Keratinocyte (primary cell): Measurements from ENCODE around the gene KRTAP2-1. TPM values are rescaled to one million over a fixed set of nuclear protein-coding genes. Genes with fewer than 3 reads are reported as not detected.

ENCODE experiments used
- DNase-seq: peaks from one replicate; pipeline ENCODE4 v3.0.0-alpha.2; 2011; ENCODE audit warnings: low read depth, missing footprints, low spot score
- FAIRE-seq: peaks from 2 replicates; lab custom pipeline; 2011; peaks lifted over from hg19 to GRCh38; lab: Jason Lieb, UNC
- H2AFZ ChIP-seq: 2 replicates; pipeline ENCODE4 v1.6.0; 2012; ENCODE audit warnings: low read length, control low read depth, inconsistent platforms; ENCODE audit not compliant: control insufficient read depth
- H3K27ac ChIP-seq: 2 replicates; pipeline ENCODE4 v1.5.1; 2011; ENCODE audit warnings: low read length; ENCODE audit not compliant: control insufficient read depth, insufficient read depth
- H3K27me3 ChIP-seq: 3 replicates; pipeline ENCODE4 v1.6.0; 2011; ENCODE audit warnings: low read length; ENCODE audit not compliant: control insufficient read depth, insufficient read depth; ENCODE audit errors: extremely low read depth
- H3K36me3 ChIP-seq, 2 experiments: 2 replicates in 1 of 2; 3 replicates in 1 of 2; pipeline ENCODE4 v1.5.1; 2011; ENCODE audit warnings: low read length in 2 of 2, mild to moderate bottlenecking in 1 of 2; ENCODE audit not compliant: control insufficient read depth in 2 of 2, insufficient read depth in 2 of 2; ENCODE audit errors: extremely low read depth in 1 of 2
- H3K4me1 ChIP-seq: 3 replicates; pipeline ENCODE4 v1.5.1; 2011; ENCODE audit warnings: low read length; ENCODE audit not compliant: control insufficient read depth, insufficient read depth; ENCODE audit errors: extremely low read depth
- H3K4me2 ChIP-seq: 3 replicates; pipeline ENCODE4 v1.6.0; 2011; ENCODE audit warnings: low read depth, low read length; ENCODE audit not compliant: control insufficient read depth, insufficient read depth; ENCODE audit errors: extremely low read depth
- H3K4me3 ChIP-seq, 3 experiments: fragments of 200-600 bp in 1 of 3; sonication (generic) in 1 of 3; 2 replicates in 2 of 3; 3 replicates in 1 of 3; pipeline ENCODE4 v1.5.1; 2011 to 2016; ENCODE audit warnings: low read length in 3 of 3, mild to moderate bottlenecking in 3 of 3, control low read depth in 2 of 3, inconsistent platforms in 1 of 3, low read depth in 1 of 3, mixed read lengths in 1 of 3, mixed run types in 1 of 3, moderate library complexity in 1 of 3; ENCODE audit not compliant: control insufficient read depth in 2 of 3, insufficient read depth in 2 of 3; ENCODE audit errors: extremely low read depth in 1 of 3
- H3K79me2 ChIP-seq: 2 replicates; pipeline ENCODE4 v1.6.0; 2012; ENCODE audit warnings: low read length; ENCODE audit not compliant: control insufficient read depth, insufficient read depth
- H3K9ac ChIP-seq: 3 replicates; pipeline ENCODE4 v1.6.0; 2011; ENCODE audit warnings: low read length; ENCODE audit not compliant: control insufficient read depth, insufficient read depth; ENCODE audit errors: extremely low read depth
- H3K9me1 ChIP-seq: 3 replicates; pipeline ENCODE4 v1.6.0; 2011; ENCODE audit warnings: low read length; ENCODE audit not compliant: control insufficient read depth, insufficient read depth; ENCODE audit errors: extremely low read depth
- H3K9me3 ChIP-seq: 2 replicates; pipeline ENCODE4 v1.5.1; 2012; ENCODE audit warnings: low read depth, low read length; ENCODE audit not compliant: control insufficient read depth
- H4K20me1 ChIP-seq: 3 replicates; pipeline ENCODE4 v1.6.0; 2011; ENCODE audit warnings: low read length; ENCODE audit not compliant: control insufficient read depth, insufficient read depth; ENCODE audit errors: extremely low read depth
- CTCF ChIP-seq, 3 experiments: IDR thresholded peaks in 1 of 3; conservative IDR thresholded peaks in 1 of 3; optimal IDR thresholded peaks in 1 of 3; 2 replicates in 2 of 3; 3 replicates in 1 of 3; pipeline versions ENCODE3 to v1.5.1; 2011; ENCODE audit warnings: low read length in 3 of 3, mild to moderate bottlenecking in 3 of 3, moderate library complexity in 2 of 3, control low read depth in 1 of 3, inconsistent platforms in 1 of 3; ENCODE audit not compliant: insufficient read depth in 2 of 3; ENCODE audit errors: extremely low read depth in 1 of 3
- EZH2 ChIP-seq: IDR thresholded peaks from one replicate; pipeline ENCODE4 v1.6.1; 2012; ENCODE audit warnings: inconsistent platforms, mild to moderate bottlenecking, low read length, moderate library complexity
- dilution Hi-C: fragments of 300-500 bp; cut with MboI; formaldehyde crosslinking; loops from one replicate; pipeline ENCODE4 v1.7.0; 2020; ENCODE audit warnings: low sequenced_read_pairs; ENCODE audit not compliant: extremely low pct_ligation_motif_present
- polyA plus RNA-seq, 5 experiments: library from polyadenylated mRNA; depleted of rRNA in 3 of 5; stranded (reverse) in 3 of 5; stranded (forward) in 1 of 5; unstranded in 1 of 5; fragments of >200 nt; gene quantifications; 1 replicate in 1 of 5; 2 replicates in 3 of 5; 3 replicates in 1 of 5; pipeline versions ENCODE4 v1.2.1 to v1.2.3, GENCODE V29; 2011 to 2012; ENCODE audit warnings: missing spikeins in 2 of 5, low read depth in 1 of 5, low replicate concordance in 1 of 5

KRTAP2-1 gene
- polyA plus RNA-seq, 1 donor (not counting 4 experiments of a cell fraction or from before 2014, with no cell fraction given), result not detected

- no peak overlapping the region for H2AFZ ChIP-seq
- H4K20me1 ChIP-seq, result no peaks in the 10 kb centered on the region
- H3K4me2 ChIP-seq, result no peak overlapping the region
- no peaks in the 10 kb centered on the region for H3K9me1 ChIP-seq
- dilution Hi-C loops, result no loop called here
- no peak overlapping the region for H3K27ac ChIP-seq
- TF ChIP-seq CTCF (optimal IDR thresholded peaks at IDR 0.05 in 1 of 3, IDR thresholded peaks at IDR 0.05 in 1 of 3, conservative IDR thresholded peaks at IDR 0.05 in 1 of 3; ENCODE audit: extremely low read depth in 1 of 3, insufficient read depth in 2 of 3, low read length in 3 of 3) (no peak), EZH2 (no peak)
- no peaks in the 10 kb centered on the region for H3K36me3 ChIP-seq
- FAIRE-seq (no peak), DNase-seq (no peak)
- H3K9ac ChIP-seq, result no peak overlapping the region
- no peak overlapping the region for H3K4me3 ChIP-seq
- no peaks in the 10 kb centered on the region for H3K27me3 ChIP-seq
- H3K79me2 ChIP-seq, result no peaks in the 10 kb centered on the region
- peaks cover 9% of the 10 kb centered on the region for H3K4me1 ChIP-seq
- no peaks in the 10 kb centered on the region for H3K9me3 ChIP-seq
Measured at GRCh38 chr17:41003926-41004325, 43.2 kb downstream of the KRTAP2-1 start.

- Histone ChIP-seq H3K79me2 (no peaks in the 10 kb centered on the region), H3K4me2 (no peak overlapping the region), H3K4me1 (peaks cover 9% of the 10 kb centered on the region), H3K9me3 (no peaks in the 10 kb centered on the region), H3K36me3 (no peaks in the 10 kb centered on the region), H3K27me3 (no peaks in the 10 kb centered on the region), H2AFZ (no peak overlapping the region), H3K27ac (peak overlapping the region; percentile 6), H3K4me3 (no peak overlapping the region), H3K9me1 (no peaks in the 10 kb centered on the region), H3K9ac (no peak overlapping the region), H4K20me1 (no peaks in the 10 kb centered on the region)
- DNase-seq, result no peak
- peak; percentile 93 for FAIRE-seq
- dilution Hi-C loops, result no loop called here
- TF ChIP-seq CTCF (optimal IDR thresholded peaks at IDR 0.05 in 1 of 3, IDR thresholded peaks at IDR 0.05 in 1 of 3, conservative IDR thresholded peaks at IDR 0.05 in 1 of 3; ENCODE audit: extremely low read depth in 1 of 3, insufficient read depth in 2 of 3, low read length in 3 of 3), result no peak
- TF ChIP-seq EZH2, result no peak
Measured at GRCh38 chr17:41002814-41003213, 44.3 kb downstream of the KRTAP2-1 start.
